GM19240 (cell line): ENCODE data around the gene COL24A1.
"Not testable (repeated sequence)": the region's sequence is repeated elsewhere in the genome, so short reads cannot be mapped to it uniquely, and the experiment has no call there.

ENCODE experiments used
- DNase-seq: peaks from one replicate; pipeline ENCODE4 v3.0.0; 2011; ENCODE audit warnings: low spot score; ENCODE audit not compliant: insufficient read length

COL24A1 gene

DNA sequence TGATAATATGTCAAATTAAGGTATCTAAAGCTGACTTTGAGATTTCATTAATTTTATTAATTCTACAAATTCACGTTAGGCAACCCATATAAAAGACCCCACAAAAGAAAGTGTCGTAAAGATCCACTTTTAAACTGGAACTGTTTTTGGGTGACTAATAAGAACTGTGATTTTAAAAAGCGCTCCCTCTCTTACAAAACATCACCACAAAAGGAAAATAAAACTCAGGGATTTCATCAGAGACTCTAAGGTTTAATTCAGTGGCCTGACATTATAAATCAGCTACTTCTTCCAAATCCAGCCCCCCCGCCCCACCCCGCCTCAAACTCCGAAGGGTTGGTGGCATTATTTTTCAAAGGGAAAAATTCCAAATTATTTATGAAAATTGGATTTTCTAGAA, 2.7 kb downstream of the COL24A1 start:
- DNase-seq: no peak

DNA sequence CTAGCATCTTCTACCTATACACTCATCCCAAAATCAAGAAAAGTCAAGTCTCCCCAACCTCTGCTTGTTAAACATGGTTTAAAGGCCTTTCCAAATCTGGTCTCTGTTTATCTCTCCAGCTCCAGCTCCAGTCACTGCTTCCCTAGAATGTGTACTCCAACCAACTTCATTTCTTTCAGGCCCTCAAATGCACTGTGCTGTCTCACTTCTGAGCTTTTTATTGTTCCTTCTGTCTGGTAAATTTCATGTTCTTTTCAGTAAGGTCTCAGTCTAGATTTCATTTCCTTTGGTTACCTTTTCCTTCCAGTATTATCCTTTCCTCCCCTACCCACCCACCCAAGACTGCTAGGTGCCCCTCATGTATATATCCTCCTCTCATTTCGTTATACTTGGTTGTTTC, 3.7 kb downstream of the COL24A1 start:
- no peak for DNase-seq

DNA sequence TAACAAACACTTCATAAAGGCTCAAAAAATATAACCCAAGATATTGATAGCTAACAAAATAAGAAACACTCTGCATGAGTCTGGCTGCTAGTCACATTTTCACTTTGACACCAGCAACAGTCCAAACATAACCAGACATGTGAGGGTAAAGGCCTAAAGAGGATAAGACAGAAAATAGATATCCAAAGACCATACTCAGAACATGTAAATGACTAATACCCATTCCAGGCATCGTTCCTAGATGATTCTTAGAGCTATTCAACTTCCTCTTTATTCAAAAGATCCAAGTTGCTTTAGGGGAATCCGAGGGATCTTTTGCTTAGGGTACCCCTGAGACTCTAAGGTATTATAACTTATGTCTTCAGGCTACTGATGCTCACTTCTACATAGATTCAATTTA, 5.1 kb downstream of the COL24A1 start:
- DNase-seq: no peak

DNA sequence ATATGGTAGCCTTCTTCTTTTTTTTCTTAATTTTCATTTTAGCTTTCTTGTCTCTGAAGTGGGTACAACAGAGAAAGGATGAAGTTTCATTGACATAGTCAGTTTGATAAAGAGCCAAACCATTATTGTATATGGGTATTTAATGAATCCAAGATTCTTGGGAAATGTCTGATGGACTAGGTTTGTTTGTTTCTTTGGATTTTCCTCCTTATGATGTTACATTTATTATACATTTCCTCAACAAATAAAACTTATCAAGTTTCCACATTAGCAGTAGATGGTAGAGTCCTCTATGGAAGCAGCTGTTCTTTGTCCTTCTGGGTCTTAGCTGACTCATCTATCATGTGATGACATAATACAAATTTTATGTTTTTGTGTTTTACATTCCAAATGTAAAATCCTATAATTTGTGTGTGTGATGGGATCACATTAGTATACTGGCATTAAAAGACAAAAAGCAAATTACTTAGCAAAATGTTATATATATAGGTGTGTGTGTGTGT, 6.0 kb downstream of the COL24A1 start:
- DNase-seq: no peak

DNA sequence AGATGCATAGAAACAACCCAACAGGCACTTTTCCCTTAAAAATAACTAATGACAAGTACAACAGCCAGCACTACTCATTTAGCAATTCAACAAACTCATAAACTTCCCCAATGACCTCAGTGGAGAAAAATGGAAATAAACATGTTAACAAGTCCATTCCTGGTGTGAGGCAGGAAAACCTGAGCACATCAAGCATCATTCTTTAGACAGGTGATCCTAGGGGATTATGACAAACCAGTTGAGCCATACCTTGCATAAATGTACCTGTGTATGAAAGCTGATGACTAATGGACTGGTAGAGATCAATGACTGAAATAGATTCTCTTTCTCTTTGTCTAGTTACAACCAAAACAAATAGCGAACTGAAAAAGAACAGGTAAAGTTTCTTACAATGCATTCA, 7.0 kb downstream of the COL24A1 start:
- DNase-seq: no peak

DNA sequence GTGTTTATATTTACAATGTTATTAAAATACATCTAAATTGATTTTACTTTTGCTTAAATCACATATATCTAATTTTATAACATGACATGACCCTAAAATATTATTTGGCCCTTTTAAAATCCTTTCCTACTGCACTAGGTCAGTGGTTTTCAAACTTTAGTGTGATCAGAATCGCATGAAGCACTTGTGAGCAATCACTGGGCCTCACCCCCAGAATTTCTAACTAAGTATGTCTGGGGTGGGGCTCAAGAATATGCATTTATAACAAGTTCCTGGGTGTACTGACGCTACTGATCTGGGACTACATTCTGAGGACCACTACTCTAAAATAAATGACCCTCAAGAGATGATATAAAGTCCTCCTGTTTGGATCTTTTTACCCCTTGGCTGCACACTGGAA, 8.8 kb downstream of the COL24A1 start:
- no peak for DNase-seq

DNA sequence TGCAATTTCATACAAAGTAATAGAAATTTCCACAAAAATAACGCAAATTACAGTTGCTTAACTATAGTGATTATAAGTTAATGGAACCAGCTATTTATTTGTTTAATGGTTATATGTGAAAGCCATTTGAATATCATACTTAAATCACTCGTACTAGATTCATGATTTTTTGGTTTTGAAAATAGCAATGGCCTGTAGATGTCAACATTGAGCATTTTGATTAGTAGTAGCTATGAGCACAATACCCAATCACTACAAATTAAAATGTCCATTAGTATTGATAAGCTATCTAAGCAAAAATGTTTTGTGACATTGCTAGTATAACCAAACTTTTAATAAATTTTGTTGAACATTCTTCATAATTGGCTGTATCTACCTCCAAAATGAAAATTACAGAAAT, 10.0 kb downstream of the COL24A1 start:
- no peak for DNase-seq

DNA sequence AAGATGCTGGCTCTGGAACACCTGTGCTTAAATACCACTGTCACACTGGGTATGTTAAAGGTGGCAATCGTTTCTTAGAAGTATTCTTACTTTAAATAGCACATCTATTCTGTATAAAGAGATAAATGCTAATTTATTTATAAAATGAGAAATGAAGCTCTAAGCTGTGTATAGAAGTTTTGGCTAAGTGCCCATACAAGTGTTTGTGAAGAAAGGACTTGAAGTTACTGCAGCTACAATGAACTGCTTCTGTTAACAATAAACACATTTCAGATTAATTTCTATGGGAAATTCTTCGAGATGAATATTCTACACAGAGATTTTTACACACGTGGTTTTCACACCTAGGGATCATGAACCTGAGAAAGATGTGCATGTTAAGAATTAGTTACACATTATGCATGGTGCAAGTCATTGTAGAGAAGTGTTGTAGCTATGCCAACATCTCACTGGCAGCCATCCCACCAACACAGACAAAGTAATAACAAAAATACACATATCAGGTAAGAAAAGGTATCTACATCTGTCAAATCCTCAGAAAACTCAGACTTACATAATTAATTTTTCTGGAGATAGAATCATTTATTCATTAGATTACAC, 16.2 kb downstream of the COL24A1 start:
- DNase-seq: no peak

DNA sequence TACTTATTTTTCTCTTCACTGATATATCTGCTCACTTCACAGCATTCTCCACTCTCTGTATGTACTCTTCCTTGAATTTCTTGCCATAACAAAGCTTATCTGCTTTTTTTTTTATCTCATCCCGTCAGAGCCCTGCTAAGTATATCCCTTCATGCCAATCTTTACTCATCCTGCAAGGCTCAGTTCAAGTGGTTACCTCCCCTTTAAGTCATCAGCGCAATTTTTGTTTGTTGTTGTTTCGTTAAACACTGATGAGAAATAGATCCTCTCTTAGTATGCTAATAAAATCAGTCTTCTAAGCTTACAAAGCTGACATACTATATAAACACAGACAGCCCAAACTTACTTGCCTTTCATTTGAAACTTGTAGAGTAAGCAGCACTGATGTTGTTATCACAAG, 17.8 kb downstream of the COL24A1 start:
- DNase-seq: no peak

DNA sequence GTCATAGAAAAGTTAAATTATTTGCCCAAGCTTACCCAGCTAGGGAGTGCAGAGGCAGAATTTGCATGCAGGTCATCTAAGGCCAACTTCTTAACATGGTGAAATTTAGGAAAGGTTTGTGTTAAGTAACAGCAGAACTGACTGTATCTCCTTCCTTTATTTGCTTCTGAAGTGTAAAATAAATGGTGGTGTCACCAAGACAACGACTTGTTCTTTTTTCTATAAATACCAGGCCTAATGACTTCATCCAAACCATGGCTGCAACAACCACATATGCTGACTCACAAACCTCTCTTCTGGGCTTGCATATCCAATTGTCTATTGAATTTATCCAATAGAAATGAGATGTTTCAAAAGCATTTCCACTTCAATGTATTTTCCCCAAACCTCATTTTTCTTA, 19.1 kb downstream of the COL24A1 start:
- no peak for DNase-seq

DNA sequence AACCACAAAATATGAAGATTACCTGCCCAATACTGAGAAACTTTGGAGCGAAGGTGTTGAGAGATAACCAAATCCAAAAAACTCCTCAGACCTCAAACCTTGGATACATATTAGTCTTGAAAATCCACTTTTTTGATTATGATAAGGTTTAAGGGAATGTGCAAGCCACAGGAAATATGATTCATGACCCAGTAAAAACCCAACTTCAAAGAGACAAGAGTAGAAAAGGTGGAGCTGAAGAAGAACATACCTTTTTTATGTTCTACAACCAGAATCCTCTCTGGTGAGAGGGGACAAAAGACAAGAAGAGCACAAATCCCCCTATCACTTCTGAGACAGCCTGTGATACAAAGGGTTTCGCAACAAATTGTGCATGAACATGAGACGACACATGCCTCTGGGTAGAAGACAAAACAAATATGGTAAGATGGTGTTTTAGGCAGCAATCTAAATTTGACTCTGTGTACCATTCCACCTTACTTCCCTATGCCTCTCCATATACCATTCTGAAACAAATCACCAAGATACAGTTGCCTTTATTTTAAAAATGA, 37.3 kb downstream of the COL24A1 start:
- DNase-seq: no peak

DNA sequence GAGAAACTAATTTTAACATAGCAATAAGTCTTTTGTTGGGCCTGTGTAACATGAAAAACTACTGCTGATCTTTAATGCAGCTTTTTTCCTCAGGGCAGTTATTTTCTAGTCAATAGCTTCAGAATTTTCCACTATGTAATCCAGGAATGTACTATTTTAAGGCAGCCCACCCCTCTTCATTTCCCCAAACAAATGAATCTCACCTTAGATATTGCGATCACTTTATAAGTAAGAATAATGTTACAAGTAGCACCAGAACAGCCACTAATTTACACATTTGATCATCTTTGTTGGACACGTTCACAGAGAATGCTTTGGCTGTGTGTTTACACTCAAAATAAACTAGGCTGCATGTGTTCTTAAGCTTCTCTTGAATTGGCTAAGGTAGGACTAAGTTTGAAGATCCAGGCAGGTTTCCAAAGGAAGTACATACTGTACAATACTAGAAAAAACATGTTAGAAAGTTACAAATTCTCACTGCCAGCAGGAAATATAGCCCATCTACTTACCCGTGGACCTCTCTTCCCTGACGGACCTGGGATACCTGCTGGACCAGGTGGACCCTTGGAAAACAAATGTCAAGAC, 41.7 kb downstream of the COL24A1 start:
- DNase-seq: no peak

DNA sequence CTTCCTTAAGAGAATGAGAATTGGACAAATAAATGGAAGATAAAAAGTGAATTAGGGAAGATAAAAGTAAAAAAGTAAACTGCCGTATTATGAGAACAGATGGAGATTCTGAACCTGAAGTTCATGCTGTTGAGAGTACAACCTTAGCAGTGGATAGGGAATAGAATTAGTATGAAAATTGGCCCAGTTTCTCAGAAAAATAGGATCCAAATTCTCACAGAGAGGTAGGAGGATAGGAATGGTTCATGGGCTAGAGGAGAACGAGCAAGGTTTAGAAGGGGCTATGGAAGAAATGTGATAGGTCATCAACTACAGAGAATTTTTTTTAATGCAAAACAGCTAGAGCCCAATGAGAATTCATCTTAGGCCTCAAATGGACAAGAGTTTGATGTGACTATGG, 42.3 kb downstream of the COL24A1 start:
- no peak for DNase-seq

DNA sequence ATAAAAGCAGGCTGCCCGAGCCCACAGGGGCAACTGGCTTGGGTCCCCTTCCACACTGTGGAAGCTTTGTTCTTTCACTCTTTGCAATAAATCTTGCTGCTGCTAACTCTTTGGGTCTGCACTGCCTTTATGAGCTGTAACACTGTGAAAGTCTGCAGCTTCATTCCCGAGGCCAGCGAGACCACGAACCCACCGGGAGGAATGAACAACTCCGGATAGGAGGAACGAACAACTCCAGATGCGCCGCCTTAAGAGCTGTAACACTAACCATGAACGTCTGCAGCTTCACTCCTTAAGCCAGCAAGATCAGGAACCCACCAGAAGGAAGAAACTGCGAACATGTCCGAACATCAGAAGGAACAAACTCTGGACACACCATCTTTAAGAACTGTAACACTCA, 45.0 kb downstream of the COL24A1 start:
- DNase-seq: not testable (repeated sequence)

DNA sequence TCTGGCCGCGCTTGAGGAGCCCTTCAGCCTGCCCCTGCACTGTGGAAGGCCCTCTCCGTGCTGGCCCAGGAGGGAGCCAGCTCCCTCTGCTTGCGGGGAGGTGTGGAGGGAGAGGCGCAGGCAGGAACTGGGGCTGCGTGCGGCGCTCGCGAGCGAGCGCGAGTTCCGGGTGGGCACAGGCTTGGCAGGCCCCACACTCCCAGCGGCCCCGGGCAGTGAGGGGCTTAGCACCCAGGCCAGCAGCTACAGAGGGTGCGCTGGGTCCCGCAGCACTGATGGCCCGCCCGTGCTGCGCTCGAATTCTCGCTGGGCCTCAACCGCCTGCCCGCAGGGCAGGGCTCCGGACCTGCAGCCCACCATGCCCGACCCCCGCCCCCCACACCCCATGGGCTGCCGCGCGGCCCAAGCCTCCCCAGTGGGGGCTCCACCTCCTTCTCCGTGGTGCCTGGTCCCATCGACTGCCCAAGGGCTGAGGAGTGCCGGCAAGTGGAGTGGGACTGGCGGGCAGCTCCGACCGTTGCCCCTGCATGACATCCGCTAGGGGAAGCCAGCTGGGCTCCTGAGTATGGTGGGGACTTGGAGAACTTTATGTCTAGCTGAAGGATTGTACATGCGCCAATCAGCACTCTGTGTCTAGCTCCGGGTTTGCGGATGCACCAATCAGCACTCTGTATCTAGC, 46.0 kb downstream of the COL24A1 start:
- DNase-seq: no peak

DNA sequence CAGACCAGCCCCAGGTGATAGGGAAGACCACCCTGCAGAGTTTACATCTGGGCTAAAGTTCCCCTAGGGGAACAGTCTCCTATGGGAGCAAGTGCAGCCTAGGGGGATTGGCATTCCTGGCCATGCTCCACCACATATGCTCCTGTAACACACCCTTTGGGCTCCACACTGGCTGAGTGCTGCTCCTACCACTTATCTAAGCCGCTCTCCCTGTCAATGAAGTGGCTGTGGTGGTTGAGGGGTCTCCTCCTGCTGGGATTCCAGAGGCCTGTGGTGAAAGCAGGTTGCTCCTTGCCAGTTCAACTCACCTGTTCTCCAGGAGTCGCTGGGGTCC, 51.1 kb downstream of the COL24A1 start:
- DNase-seq: no peak

DNA sequence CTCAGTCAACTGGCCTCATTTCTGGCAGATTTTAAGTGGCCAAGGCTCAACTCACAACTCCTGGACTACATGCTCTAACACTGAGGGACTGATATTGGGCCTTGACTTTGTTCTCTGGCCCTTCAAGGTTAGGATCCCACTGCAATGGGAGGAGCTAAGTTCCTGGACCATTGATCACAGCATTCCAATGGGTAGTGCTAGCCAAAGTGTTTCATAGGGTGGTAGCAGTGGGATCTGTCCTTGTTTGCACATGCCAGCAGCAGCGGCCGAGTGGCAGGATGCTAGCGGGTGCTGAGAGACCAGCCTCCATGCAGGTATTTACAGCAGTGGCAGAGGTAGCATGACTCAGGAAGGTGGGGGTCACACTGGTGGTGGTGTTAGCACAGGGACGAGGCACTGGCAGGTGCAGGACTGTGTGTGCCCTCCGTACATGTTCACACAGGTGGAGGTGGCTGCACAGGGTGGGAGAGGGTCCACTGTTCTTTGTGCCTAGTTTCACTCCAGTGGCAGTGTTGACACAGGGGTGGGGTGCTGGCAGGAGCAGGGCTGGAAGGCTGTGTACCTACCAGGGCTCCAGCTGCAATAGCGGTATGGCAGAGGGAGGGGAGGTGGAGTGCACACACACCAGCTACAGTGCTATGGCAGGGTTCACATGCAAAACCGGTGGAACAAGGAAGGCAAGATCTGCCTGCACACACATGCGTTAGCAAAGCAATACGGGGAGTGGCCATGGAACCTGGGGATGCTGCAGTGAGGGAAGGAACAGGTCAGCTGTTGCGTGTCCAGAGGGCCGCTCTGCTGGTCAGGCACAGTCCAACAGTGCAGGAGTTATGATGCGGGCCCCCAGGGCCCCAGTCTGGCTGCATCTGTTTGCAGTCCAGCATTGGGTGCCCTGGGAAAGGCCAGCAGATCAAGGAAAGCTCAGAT, 51.7 kb downstream of the COL24A1 start:
- no peak for DNase-seq

DNA sequence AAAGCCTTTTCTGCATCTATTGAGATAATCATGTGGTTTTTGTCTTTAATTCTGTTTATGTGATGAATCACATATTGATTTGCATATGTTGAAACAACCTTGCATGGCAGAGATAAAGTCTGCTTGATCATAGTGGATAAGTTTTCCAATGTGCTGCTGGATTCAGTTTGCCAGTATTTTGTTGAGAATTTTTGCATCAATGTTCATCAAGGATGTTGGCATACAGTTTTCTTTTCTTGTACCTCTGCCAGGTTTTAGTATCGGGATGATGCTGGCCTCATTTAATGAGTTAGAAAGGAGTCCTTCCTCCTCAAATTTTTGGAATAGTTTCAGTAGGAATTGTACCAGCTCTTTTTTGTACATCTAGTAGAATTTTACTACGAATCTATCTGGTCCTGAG, 55.0 kb downstream of the COL24A1 start:
- no peak for DNase-seq

DNA sequence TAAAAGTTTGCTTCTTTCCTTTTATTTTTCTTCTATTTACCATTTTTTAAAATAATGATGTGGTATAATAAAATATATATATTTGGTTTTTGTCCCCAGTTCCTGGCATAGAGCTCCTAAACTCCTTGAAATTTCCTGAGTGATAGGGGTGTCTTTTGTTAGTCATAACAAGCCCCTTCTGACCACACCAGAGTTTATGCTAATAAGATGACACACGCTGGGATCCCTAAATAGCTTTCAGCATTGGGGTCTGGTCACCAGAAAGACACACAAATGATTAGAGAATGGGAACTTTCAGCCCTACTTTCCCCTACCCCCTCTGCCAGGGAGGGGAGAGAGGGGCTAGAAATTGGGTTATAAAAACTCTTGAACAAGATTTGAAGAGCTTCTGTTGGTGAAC, 56.2 kb downstream of the COL24A1 start:
- no peak for DNase-seq

DNA sequence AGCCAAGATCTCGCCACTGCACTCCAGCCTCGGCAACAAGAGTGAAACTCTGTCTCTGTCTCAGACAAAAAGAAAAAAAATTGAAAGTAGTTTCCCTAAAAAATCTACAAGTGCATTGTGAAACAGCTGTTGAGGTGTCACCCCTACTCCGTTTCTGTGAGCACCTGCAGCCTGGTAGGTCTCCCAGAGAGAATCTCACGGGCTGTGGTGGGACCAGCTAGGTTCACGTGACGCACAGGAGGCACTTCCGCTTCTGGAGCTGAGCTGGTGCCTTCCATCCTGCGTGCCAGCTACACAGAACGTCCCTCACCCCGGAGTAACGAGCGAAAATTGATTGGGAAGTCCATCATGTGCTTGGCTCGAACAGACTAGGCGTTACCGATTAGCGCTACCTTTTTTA, 66.8 kb downstream of the COL24A1 start:
- DNase-seq: no peak

DNA sequence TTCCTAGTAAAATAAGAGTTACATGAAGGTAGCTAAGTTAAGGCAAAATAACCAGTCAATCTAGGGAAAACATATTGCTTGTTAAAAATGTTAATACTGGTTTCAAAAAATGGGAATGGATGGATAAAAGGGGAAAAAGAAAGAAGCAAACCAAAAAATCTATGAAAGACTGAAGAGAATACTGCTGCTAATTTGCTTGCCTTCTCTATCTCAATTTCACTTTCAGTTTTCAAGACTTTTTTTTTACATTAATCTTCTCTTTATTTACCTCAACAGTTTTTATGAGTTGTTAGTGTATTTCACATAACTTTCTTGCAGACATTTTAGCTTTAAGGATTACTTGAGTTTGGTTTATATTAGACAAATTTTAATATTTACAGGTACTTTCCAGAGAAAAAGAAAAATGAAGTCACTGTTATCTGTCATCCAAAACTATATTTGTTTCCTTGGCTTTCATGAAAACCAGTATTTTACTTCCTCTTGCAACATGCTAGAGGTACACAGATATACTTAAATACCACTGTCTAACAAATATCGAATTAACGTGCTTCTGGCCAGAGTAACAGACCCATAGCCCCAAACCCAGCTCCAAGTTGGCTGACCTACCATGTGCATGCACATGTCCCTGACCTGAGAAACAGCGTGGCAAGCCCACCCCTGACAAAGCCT, 70.7 kb downstream of the COL24A1 start:
- DNase-seq: no peak
